Fibroblast of skin of back (primary cell): ENCODE data around the gene AGMAT.
A peak's percentile ranks its signal among the peaks of the same experiment; 100 is the strongest.

ENCODE experiments used
- DNase-seq: peaks from one replicate; pipeline ENCODE4 v3.0.0-alpha.2; 2013

The AGMAT gene

GRCh38 chr1:15568387-15569073, 16.3 kb downstream of the AGMAT start:
- DNase-seq, result no peak

- DNase-seq, result no peak
These were observed 25.6 kb downstream of the AGMAT start for GRCh38 chr1:15559189-15559810.

DNA sequence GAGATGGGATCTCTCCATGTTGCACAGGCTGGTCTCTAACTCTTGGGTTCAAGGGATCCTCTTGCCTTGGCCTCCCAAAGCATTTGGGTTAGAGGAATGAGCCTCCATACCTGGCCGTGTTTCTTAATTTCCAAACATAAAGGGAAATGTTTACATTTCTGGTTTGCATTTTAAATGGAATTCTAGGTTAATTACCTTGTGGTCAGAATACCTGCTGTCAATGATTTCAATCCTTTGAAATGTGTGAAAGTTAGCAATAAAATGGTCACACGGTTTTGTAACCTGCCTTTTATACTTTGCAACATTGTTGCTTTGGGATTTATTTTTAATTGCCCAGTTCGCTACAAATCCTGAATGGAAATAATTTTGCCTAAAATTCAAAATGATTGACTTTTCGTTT, 26.3 kb downstream of the AGMAT start:
- no peak for DNase-seq

GRCh38 chr1:15557594-15557993, 27.3 kb downstream of the AGMAT start:
- DNase-seq, result no peak

DNA sequence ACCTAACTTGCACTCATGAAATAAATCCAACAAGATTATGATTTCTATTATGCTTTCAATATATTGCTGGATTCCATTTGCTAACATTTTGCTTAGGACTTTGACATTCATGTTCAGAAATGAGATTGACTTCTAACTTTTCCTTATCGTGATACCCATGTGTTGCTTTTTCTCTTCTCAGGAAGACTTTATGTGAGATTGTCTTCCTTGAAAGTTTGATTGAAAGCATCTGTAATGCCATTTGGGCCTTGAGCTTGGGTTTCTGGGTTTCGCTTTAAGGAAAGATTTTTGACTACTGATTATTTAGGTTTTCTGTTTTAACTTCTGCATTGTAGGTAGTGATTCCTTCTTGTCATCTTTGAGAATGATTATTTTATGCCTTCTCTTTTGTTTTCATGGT, 27.8 kb downstream of the AGMAT start:
- no peak for DNase-seq

DNA sequence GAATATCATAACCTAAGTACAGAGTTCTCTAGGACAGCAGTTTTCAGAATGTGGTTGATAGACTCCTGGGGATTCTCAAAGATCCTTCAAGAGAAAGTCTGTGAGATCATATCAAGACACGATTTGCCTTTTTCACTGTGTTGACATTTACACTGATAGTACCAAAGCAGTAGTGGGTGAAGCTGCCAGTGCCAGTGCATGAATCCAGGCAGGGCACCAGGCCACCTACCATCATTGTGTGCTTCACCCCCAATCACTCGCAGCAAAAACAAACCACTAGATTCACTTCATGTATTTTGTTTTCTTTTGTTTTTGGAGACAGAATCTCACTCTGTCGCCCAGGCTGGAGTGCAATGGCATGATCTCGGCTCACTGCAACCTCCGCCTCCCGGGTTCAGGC, 34.3 kb downstream of the AGMAT start:
- DNase-seq, result no peak

DNA sequence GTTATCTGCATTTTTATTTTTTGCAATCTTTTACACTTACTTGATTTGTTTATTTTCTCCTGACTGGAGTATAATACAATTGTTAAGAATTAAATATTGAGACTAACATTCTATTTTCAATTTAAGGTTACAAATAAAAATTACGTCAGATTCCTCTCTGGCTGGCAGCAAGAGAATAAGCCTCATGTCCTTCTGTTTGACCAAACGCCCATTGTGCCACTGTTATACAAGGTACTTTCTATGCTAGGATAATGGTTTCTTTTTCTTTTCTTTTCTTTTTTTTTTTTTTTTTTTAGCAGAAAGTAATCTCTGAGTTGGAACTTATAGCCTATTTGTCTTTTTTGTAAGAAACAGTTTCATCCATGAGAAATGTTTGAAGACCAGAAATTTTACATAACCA, 38.2 kb downstream of the AGMAT start:
- DNase-seq, result no peak

GRCh38 chr1:15543589-15544568, 41.0 kb downstream of the AGMAT start:
- DNase-seq, result peak; percentile 78

- DNase-seq, result no peak
These were observed 41.6 kb downstream of the AGMAT start for GRCh38 chr1:15543251-15543588.

- DNase-seq, result no peak
These were observed 42.2 kb downstream of the AGMAT start for GRCh38 chr1:15542388-15543250.

DNA sequence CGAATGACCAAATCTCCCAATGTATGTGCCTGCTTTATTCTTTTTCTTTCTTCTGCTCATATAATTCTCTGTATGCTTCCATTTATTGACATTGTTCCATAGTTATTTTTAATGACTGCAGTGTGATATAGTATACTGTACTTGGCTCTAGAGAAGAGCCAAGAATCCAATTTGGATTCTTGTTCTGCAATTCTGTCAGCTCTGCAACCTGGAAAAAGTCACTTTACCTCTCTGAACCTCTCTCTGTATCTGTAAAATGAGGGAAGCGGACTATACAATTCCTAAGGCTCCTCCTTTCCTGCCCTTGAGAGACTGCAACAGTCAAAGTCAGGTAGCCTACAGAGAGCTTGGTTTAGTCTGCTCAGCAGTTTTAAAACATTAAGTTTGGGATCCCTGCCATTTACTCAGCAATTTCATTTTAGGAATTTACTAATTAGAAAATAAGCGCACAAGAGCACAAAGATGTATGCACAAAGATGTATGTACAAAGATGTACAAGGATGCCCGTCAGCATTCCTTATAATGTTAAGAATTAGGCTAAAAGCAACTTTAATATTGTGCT, 43.5 kb downstream of the AGMAT start:
- no peak for DNase-seq

DNA sequence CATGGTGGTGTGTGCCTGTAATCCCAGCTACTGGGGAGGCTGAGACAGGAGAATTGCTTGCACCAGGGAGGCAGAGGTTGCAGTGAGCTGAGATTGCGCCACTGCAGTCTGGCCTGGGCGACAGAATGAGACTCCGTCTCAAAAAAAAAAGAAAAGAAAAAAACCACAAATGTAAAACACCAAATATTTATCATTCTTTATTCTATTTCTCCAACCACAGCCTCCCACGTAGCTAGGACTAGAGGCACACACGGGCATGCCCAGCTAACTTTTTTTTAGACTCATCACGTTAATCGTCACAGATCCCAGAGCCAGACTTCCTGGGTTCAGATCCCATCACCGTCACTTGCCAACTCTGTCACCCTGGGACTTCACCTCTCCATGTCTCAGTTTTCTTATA, 44.7 kb downstream of the AGMAT start:
- DNase-seq, result peak; percentile 44

DNA sequence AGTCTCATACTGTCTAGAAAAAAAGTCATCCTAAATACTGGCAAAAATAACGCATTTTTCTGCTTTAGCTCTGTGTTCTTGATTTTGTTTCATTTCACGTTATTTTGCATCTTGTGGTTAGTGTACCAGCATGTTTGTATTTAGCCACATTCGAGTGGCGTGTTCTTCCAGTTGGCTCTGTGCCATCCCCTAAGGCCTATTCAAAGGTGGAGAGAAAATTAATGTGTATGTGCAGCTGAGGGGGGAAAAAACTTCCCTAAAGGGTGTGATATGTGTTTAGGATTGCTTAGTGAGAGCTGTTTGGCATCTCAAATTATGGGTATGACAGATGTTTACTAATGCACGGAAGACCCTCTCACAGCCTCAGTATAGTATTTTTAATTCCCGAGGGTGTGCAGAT, 46.1 kb downstream of the AGMAT start:
- no peak for DNase-seq

- no peak for DNase-seq
These were observed 53.2 kb downstream of the AGMAT start for GRCh38 chr1:15531682-15532081.

DNA sequence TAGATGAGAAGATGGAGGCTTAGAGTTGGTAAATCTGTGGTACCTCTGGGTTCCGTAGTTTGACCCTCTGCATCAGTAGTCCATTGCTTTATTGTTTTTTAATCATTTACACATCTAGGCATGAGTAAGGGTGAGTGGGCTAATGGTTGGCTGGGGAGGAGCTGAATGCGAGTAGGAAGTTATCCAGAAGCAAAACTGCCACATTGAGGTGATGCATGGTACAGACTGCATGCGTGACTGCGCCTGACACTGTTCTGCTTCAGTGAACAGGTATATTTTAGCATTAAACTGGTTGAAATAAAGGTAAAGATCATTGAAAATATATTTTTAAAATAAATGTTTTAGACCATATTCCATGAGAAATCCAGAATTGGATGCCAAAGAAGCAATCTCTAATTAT, 53.8 kb downstream of the AGMAT start:
- no peak for DNase-seq

DNA sequence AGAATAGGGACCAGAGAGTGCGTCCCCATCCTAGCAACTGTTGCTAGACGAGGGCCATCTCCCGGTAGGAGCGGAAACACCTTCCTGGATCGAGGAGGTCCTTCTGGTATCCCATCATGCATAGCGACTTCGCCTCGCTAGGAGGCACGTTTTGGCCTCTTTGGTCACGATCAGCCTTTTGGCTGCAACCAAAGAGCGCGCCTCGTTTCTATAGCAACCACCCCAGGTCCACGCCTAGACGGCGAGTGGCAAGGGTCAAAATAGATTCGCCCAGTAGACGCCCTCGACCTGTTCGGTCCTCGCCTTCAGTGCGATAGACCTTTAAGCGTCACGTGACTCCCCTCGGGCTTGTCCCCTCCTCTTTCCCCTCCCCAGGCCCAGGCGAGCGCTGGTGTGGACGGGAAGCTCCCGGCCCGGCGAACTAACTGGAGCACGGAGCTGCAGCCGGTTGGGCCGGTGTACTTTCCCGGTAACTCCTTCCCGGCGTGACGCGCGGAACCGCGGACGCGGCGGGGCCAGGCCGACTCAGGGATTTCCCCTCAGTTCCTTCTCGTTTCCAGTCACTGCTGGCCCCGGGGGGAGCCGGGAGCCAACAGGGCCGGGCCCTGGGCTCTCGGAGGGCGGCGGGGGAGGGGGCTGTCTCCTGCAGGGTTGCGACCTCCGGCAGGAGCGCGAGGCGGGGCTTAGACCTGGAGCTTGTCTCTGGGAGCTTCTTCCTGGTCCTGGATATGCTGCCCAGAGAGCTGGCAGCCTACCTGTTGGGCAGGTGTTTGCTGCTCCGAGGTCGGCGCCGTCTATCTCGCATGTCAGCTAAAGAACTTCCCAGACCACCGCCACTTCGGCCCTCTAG, 58.1 kb downstream of the AGMAT start, which contains the start of gene DNAJC16:
DNAJC16 (plus strand) TSS at position 359 of the 850 bp plus-strand sequence. CDS start 2,258 bp downstream, outside the sequence.
- DNase-seq, result peak; percentile 100

DNA sequence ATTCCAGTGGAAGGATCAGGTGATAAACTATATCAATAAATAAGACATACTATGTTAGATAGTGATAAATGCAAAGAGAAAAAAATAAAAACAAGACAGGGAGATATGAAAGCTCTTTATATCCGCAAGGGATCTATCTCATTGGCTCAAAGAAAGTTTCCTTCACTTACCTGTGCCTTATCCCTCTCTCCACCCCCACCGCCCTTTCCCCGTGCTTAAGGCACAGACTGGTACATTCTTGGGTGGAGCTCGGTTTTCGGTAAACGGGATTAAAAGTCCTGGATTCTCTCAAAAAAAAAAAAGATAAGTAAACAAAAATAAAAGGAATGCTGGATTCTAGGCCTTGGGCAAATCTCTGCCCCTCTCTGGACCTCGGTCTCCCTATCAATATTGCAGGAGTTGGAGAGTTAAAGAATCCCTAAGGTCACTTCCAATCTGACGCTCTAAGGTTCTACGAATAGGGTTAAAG, 58.8 kb downstream of the AGMAT start:
- no peak for DNase-seq

DNA sequence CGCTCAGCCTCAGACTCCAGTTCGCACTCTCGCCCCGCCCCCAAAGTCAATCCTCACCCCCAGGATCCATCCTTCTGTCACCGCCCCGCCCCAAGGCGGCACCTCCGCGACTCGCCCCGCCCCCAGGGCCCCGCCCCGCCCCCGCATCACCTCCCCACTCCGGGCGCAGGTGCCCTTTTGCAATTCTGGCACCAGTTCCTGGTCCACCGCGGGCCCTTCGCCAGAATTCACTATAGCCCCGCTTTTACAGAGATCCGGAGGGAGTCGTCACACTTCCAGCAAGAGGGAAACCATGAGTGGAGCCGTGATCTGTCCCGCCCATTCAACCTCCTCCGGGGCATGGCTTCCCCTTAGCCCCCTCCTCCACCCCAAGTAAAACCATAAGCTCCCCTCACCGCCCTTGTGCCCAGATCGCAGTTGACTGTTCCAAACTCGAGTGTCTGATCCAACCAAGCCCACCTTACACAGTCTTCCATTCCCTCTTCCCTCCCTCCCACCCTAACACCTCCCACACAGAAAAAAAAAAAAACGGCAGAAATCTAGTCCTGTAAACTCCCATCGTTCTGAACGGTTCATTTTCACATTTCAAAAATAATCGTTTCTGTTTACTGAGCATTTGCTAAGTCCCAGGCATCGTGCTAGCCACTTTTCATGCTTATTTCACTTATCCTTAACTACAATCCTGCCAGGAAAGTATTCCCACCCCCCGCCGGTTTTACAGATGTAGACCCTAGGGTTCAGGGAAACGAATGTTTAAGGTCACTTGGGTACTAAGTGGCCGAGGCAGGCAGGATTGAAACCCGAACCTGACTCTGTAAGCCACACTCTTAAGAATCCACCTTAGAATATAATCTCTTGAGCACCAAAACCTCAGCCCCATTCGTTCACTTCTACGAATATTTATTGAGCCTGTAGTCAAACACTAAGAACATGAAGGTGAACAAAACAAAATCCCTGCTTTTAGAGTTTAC, 59.5 kb downstream of the AGMAT start:
- no peak for DNase-seq

DNA sequence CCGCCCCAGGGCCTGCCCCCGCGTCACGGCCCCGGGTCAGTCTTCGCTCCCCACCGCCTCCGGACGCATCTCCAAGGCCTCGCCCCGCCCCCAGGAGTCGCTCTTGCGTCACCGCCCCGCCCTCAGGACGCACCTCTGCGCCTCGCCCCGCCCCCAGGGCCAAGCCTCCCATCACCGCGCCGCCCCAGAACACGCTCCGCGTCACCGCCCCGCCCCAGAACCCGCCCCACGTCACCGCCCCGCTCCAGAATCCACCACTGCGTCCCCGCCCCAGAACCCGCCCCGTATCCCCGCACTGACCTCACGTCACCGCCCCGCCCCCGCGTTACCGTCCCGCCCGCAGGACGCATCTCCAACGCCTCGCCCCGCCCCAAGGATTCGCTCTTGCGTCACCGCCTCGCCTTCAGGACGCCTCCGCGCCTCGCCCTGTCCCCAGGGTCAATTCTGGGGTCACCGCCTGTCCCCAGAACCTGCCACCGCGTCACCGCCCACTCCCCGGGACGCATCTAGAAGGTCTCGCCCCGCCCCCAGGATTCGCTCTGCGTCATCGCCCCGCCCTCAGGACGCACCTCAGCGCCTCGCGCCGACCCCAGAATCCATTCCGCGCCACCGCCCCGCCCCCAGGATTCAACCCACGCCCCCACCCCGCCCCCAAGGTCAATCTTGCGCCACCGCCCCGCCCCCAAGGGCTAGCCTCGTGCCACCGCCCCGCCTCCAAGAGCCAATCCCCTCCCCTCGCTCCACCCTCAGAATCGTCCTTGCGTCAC, 60.4 kb downstream of the AGMAT start:
- peak; percentile 97 for DNase-seq
